ENCODE measurements around the gene PHLDB2. TPM values are rescaled to one million over a fixed set of nuclear protein-coding genes. Genes with fewer than 3 reads are reported as not detected.

Gene PHLDB2
- total and polyA plus RNA-seq, 10 of the 15 experiments (the other 5 are each of a cell fraction or from before 2014, with no cell fraction given) = 0.03 to 0.67 (median 0.40) TPM

DNA sequence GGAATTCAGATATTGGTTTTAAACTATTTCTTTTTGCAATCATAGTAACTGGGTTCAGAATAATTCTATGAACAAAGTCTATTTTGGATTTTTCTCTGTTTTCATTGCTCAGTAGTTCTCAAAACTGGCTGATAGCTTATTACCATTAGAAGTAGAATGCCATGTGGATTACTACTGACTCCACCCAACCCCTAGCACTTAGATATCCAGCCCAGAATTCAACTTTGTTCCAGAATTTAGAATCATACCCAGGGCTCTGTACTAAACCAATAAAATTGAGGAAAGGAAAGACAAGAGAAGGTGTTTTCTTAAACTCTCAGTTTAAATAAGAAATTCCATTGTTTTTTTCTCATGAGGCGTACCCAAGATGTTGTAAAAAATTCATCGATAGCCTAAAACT lies 80.8 kb downstream of the PHLDB2 start:
- TF ChIP-seq HDAC2 (IDR thresholded peaks at IDR 0.05) (no peak), FOXK2 (IDR thresholded peaks at IDR 0.05) (no peak), NFYB (IDR thresholded peaks at IDR 0.05; ENCODE audit: insufficient read depth, low read depth, low read length) (no peak), CBX5 (IDR thresholded peaks at IDR 0.05; ENCODE audit: low read depth) (no peak), ZBED1 (IDR thresholded peaks at IDR 0.05; ENCODE audit: borderline replicate concordance) (no peak), NFYA (IDR thresholded peaks at IDR 0.05; ENCODE audit: borderline replicate concordance, low read depth, low read length) (no peak), TARDBP (IDR thresholded peaks at IDR 0.05; ENCODE audit: borderline replicate concordance) (no peak), MYB (IDR thresholded peaks at IDR 0.05; ENCODE audit: borderline replicate concordance, low read depth, low read length) (no peak), SIX5 (IDR thresholded peaks at IDR 0.05; ENCODE audit: low read depth, low read length, severe bottlenecking) (no peak), EZH2 (IDR thresholded peaks at IDR 0.05; ENCODE audit: borderline replicate concordance, control insufficient read depth, low read depth, low read length) (no peak), SMAD1 (IDR thresholded peaks at IDR 0.05; ENCODE audit: low read depth, partially characterized antibody) (no peak), TCF12 (IDR thresholded peaks at IDR 0.05; ENCODE audit: low read depth, low read length) (no peak), NR2F1 (conservative IDR thresholded peaks at IDR 0.05) (no peak), HSF1 (IDR thresholded peaks at IDR 0.05; ENCODE audit: low read depth, low read length) (no peak), BACH1 (IDR thresholded peaks at IDR 0.05; ENCODE audit: borderline replicate concordance) (no peak), GATAD2B (conservative IDR thresholded peaks at IDR 0.05; ENCODE audit: low read depth) (no peak), ESRRA (IDR thresholded peaks at IDR 0.05; ENCODE audit: low read length) (no peak)
- TF ChIP-seq, protein P1, sequence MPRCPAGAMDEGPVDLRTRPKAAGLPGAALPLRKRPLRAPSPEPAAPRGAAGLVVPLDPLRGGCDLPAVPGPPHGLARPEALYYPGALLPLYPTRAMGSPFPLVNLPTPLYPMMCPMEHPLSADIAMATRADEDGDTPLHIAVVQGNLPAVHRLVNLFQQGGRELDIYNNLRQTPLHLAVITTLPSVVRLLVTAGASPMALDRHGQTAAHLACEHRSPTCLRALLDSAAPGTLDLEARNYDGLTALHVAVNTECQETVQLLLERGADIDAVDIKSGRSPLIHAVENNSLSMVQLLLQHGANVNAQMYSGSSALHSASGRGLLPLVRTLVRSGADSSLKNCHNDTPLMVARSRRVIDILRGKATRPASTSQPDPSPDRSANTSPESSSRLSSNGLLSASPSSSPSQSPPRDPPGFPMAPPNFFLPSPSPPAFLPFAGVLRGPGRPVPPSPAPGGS (IDR thresholded peaks at IDR 0.05; ENCODE audit: borderline replicate concordance, insufficient read depth, low read depth, low read length, poor library complexity, severe bottlenecking) = no peak
- BruUV-seq (replicated peaks) = no TSS peak
- no peaks in the 10 kb centered on the region for H4K20me1 ChIP-seq (ENCODE audit: control insufficient read depth, insufficient read depth)
- 86% methylated on average over 2 of the region's 2 CpGs for WGBS (ENCODE audit: insufficient coverage, insufficient replicate concordance, low lambda C conversion rate, missing lambda C conversion rate)
- no peak overlapping the region for H3K9ac ChIP-seq (ENCODE audit: control insufficient read depth, insufficient read depth, low read length)
- in situ Hi-C loops (cut with MboI) = no loop called here
- FAIRE-seq (no peak), DNase-seq (ENCODE audit: low read depth, low spot score) (no peak), ATAC-seq (no peak)
- intact Hi-C loops (cut with micrococcal nuclease; ENCODE audit: unreplicated experiment) = no loop called here
- no peak overlapping the region for H3K4me3 ChIP-seq
- no peaks in the 10 kb centered on the region for H3K4me1 ChIP-seq (ENCODE audit: control insufficient read depth, insufficient read depth, low read length)
- ChIA-PET SMC1A (ENCODE audit: uncharacterized antibody, unreplicated experiment) (no interaction called here), CTCF (interaction anchor here (1.1 kb wide), 1 partner anchor 34 kb away, joined by 3 read pairs; no protein-coding TSS in a partner anchor), POLR2A (no interaction called here), RAD21 (ENCODE audit: unreplicated experiment) (no interaction called here)
- no peak overlapping the region for H3K27ac ChIP-seq (ENCODE audit: control insufficient read depth, insufficient read depth)
- H3K36me3 ChIP-seq (ENCODE audit: control insufficient read depth in 2 of 2, insufficient read depth in 2 of 2, low read length in 1 of 2) = no peaks in the 10 kb centered on the region
- no peak overlapping the region for H2AFZ ChIP-seq (ENCODE audit: control insufficient read depth, low read depth, low read length)
- no peaks in the 10 kb centered on the region for H3K27me3 ChIP-seq (replicated peaks in 1 of 2; ENCODE audit: control insufficient read depth in 2 of 2, insufficient read depth in 2 of 2, low read length in 1 of 2)
- no peaks in the 10 kb centered on the region for H3K9me3 ChIP-seq (replicated peaks; ENCODE audit: control insufficient read depth, insufficient read depth, low read length)
- no peak overlapping the region for H3K4me2 ChIP-seq (ENCODE audit: control insufficient read depth, insufficient read depth)
- H3K79me2 ChIP-seq (ENCODE audit: control insufficient read depth, insufficient read depth, low read length) = no peaks in the 10 kb centered on the region
